GM12873 (cell line): Measurements from ENCODE around the gene PTCH1.

Experiments
- TF ChIP-seq, protein P1 (sequence below): IDR thresholded peaks from 2 replicates; pipeline ENCODE4 v1.5.1; 2012; ENCODE audit warnings: low read depth, mild to moderate bottlenecking, moderate library complexity, low read length, control low read depth; ENCODE audit not compliant: insufficient read depth; ENCODE audit errors: missing control alignments

Gene PTCH1

DNA sequence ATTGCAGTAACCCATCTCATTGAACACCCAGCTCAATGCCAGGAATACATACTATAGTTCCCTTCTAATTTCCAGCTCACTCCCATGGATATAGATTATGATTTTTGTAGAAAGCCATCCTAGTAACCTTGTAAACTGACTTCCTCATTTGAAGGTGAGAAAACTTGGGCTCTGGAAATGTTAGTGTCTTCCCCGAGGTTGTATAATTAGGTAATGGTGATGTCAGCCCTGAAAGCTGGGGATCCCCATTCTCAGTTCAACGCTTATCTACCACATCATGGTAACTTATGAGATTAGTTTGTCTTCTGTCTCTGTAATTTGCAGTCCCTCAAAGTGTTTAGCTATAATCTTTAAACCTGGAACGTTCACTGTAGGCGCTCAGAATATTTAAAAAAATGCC is 34.6 kb upstream of the PTCH1 start:
- TF ChIP-seq, protein P1, sequence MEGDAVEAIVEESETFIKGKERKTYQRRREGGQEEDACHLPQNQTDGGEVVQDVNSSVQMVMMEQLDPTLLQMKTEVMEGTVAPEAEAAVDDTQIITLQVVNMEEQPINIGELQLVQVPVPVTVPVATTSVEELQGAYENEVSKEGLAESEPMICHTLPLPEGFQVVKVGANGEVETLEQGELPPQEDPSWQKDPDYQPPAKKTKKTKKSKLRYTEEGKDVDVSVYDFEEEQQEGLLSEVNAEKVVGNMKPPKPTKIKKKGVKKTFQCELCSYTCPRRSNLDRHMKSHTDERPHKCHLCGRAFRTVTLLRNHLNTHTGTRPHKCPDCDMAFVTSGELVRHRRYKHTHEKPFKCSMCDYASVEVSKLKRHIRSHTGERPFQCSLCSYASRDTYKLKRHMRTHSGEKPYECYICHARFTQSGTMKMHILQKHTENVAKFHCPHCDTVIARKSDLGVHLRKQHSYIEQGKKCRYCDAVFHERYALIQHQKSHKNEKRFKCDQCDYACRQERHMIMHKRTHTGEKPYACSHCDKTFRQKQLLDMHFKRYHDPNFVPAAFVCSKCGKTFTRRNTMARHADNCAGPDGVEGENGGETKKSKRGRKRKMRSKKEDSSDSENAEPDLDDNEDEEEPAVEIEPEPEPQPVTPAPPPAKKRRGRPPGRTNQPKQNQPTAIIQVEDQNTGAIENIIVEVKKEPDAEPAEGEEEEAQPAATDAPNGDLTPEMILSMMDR, result no peak

DNA sequence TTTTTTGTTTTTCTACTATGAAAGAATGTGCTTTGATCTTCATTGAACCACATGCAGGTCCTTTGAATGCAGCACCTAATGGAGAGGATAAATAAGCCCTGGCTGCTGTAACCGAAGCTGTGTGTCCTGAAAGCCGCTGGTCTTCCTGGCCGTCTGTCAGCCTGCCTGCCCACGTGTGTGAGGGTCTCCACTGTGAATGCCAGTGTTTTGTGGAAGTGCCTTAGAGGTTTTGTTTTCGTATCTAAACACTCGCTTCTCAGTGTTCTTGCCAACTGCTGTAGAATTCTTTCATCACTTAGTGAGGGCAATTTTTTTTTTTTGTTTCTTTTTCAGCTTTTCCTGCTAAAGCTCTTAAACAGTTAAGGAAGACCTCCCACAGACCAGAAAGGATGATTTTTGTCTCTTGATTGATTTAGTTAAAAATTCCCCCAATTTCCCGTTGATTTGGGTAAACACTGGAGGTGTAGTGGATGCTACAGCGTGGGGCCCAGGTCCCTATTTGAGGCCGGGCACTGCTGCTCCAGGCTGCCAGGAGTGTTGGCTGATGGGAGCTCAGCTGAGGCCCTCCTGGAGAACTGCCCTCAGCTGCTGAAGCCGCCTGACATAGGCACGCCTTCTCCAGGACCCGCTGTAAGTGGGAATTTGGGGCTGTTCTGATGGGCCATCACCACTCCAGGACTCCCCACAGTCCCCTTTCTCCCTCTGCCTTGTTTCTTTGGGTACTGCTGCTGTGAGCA is 29.2 kb upstream of the PTCH1 start:
- TF ChIP-seq, protein P1, result no peak

DNA sequence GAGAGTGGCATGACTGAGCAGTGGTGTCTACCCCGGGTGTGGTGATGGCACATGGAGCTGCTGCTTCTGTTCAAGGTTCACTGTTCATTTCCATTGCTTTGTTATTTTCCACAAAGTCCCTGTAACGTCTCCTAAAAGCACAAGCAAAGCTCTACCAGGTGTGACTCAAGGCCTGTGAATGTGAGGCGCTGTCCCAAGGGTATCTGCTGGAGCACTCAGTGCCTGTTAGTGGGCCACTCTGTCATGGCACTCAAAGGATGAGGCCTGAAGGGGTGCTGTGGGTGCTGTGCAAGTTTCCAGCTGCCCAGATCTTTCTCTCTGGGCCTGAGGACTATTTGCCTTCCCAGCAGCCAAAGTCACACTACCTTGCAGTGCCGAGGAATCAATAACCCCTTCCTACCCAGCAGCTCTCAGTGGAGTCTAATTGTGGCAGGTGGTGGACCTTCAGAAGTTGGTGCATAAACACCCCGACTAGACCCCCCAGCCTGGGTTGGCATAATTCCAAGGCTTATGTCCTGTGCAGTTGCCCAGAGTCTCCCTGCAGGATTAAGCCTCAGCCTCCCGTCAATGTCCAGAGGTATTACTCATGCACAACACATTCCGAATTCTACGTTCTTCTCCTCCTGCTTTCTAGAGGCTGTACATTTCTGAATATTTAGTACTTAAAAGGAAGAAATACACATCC is 17.4 kb upstream of the PTCH1 start:
- TF ChIP-seq, protein P1, result no peak

DNA sequence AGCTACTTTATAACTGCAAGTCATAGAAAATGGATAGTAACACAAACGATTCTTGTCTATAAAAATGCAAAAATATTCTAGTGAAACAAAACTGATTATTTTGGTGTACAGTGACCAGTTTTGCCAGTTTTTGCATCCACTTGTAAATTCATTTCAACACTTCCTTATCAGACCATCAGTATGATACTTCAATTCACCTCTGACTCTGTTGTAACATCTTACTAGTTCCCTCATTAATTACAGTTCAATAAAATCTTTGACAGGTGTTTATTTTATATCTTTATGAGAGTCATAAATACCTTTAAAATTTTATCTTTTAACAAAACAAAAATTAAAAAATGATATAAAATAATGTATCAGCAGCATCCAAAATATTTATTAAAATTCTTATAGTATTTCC is 13.1 kb upstream of the PTCH1 start:
- TF ChIP-seq, protein P1, result no peak

DNA sequence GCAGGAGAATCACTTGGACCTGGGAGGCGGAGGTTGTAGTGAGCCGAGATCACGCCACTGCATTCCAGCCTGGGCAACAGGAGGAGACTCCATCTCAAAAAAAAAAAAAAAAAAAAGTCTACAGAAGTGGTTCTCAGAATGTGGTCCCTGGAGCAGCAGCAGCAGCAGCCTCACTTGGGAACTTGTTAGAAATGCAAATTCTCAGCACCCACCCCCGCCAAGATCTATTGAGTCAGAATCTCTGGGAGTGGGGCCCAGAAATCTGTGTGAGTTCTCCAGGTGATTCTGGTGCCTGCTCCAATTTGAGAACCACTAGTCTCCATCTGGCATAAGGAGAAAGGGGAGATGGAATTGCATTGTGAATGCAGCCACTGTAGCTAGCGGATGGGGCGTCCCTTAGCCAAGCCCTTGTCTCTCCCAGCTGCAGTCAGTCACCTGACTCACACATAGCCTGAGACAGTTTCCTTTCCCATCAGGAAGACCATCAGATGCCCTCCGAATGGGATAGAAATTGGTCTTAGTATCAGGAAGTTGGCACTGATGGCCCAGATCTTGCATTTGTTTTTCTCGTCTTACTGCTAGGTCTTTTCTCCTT is 12.2 kb upstream of the PTCH1 start:
- TF ChIP-seq, protein P1, result no peak

DNA sequence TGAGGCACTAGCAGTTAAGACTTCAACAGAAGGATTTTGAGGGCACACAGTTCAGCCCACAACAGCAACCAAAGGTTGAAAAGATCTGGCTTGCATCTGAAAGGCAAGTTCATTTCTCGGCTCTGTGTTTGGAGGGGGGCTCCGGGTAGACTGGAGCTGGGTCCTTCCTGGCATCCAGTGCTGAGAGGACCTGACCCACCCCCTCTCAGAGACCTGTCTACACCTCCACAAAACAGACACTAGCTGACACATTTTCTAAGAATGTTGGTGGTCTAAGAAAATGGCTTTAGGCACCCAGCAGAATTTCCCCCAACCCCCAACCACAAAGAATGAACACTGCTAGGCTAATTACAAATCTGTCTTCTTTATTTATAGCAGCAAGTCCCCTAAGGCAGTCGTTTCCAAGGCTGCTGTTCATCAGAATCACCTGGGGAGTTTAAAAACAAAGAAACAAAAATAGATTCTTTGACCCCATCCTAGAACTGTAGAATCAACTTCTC is 6.2 kb upstream of the PTCH1 start:
- TF ChIP-seq, protein P1, result no peak

DNA sequence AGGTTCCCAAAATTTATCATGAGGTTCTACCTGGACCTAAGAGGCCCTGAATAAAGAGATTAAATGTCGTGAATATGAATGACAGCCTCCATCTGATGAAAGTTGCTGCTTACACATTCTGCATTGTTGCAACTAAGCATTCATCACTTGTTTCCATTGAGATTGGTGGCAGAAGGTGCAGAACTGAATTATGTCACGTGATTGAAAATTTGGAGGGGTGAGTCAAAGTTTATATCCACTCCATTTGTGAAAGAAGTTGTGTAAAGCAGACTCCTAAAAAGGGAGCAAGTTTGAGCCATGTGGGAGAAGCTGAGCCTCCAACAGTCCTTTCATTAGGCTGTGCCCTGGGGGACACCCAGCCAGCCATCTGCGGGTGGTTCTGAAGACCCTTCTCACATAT is 4.9 kb upstream of the PTCH1 start:
- TF ChIP-seq, protein P1, result no peak
